ENCODE data around the gene FRMPD1. TPM values are rescaled to one million over a fixed set of nuclear protein-coding genes. Genes with fewer than 3 reads are reported as not detected.

FRMPD1 gene
- total and polyA plus RNA-seq, 8 donors = 0.16 to 1.5 (median 0.53) TPM

DNA sequence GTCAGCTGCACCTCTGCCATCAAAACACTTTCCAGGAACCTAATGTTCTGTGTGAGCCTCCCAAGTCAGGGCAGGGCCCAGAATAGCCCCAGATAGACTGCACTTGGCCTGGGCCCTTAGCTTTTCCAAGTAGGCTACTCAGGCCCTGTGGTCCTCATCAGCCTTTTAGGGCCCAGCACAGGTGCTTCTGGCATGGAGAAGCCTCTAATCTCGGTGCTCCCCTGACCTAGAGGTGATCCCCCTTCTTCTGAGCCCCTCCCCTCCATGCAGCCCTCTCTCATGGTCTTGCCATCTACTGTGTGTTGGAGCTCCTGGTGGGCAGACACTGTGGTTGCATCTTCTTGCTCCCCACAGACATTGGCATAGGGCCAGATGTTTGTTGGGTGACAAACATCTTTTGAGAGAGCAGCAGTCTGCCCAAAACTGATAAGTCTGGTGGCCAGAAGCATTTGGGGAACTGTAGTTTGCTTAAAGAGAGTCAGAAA lies 28.1 kb downstream of the FRMPD1 start:
- TF ChIP-seq, protein P1, sequence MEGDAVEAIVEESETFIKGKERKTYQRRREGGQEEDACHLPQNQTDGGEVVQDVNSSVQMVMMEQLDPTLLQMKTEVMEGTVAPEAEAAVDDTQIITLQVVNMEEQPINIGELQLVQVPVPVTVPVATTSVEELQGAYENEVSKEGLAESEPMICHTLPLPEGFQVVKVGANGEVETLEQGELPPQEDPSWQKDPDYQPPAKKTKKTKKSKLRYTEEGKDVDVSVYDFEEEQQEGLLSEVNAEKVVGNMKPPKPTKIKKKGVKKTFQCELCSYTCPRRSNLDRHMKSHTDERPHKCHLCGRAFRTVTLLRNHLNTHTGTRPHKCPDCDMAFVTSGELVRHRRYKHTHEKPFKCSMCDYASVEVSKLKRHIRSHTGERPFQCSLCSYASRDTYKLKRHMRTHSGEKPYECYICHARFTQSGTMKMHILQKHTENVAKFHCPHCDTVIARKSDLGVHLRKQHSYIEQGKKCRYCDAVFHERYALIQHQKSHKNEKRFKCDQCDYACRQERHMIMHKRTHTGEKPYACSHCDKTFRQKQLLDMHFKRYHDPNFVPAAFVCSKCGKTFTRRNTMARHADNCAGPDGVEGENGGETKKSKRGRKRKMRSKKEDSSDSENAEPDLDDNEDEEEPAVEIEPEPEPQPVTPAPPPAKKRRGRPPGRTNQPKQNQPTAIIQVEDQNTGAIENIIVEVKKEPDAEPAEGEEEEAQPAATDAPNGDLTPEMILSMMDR (IDR thresholded peaks at IDR 0.05) = no peak
- no peak for FAIRE-seq
- Histone ChIP-seq H3K4me1 (no peaks in the 10 kb centered on the region), H3K4me3 (no peak overlapping the region), H3K27me3 (no peaks in the 10 kb centered on the region), H3K36me3 (no peaks in the 10 kb centered on the region), H3K27ac (no peak overlapping the region), H3K9me3 (no peaks in the 10 kb centered on the region)
- intact Hi-C loops (cut with DNase I) = no loop called here
- DNase-seq = no peak
- 71 to 74% methylated on average over 1 of the region's 1 CpG for WGBS, 2 donors
- ATAC-seq = no peak

DNA sequence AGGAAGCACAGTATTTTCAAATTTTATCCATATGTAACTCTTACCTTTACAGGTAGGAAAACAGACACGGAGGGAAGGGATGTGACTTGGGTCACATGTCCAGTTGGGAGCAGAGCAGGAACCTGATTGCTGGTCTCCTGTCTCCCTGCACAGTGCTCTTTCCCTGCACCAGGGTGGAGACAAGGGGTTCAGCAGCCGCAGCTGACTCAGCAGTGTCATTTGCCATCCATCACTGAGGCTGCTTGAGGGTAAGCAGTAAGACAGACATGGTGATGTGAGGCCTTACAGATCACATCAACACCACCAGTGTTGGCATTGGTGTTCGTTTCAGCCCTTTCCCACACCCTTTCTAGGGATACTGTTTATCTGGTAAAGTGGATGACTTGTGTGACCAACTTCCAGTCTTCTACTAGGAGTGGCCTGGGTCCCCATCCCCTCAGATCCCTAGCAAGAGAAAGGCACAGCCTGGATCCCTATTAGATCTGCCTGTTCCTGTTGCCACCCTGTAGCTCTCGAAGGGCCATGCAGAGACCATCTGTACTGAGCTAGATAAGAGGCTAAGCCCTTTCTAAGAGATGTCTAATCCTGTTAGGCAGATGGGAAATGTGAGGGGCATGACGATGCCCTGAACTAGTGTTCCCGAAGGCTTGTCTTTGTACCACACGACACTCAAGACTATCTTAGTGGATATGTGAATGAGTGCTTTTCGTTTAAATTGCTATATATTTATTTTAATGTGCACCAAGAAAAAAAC lies 29.1 kb downstream of the FRMPD1 start:
- no peaks in the 10 kb centered on the region for H3K27me3 ChIP-seq
- no peaks in the 10 kb centered on the region for H3K4me1 ChIP-seq
- no peak for ATAC-seq
- FAIRE-seq = no peak
- DNase-seq = no peak
- no peak overlapping the region for H3K27ac ChIP-seq
- 68 to 78% methylated on average over 8 of the region's 8 CpGs for WGBS, 2 donors
- H3K4me3 ChIP-seq = no peak overlapping the region
- TF ChIP-seq, protein P1 (IDR thresholded peaks at IDR 0.05) = no peak
- intact Hi-C loops (cut with DNase I) = no loop called here
- H3K36me3 ChIP-seq = no peaks in the 10 kb centered on the region
- H3K9me3 ChIP-seq = no peaks in the 10 kb centered on the region

DNA sequence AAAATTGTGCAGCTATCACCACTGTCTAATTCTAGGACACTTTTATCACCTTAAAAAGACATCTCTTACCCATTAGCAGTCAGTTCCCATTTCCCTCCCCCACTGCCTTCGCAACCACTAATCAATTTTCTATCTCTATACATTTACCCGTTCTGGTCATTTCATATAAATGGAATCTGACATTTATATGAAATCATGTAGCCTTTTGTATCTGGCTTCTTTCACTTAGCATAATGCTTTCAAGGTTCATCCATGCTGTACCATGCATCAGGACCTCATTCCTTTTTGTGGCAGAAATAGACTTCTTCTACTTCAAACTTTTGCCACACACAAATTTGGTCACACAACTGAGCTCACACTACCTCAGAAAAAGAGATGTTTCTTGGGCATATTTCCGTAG lies 32.2 kb downstream of the FRMPD1 start:
- H3K36me3 ChIP-seq = no peaks in the 10 kb centered on the region
- TF ChIP-seq, protein P1 (IDR thresholded peaks at IDR 0.05) = no peak
- DNase-seq (no peak), ATAC-seq (no peak), FAIRE-seq (no peak)
- intact Hi-C loops (cut with DNase I) = no loop called here
- no peak overlapping the region for H3K27ac ChIP-seq
- no peaks in the 10 kb centered on the region for H3K9me3 ChIP-seq
- H3K4me1 ChIP-seq = no peaks in the 10 kb centered on the region
- H3K27me3 ChIP-seq = no peaks in the 10 kb centered on the region
- H3K4me3 ChIP-seq = no peak overlapping the region
- WGBS, 2 donors = 74 to 79% methylated on average over 3 of the region's 3 CpGs

DNA sequence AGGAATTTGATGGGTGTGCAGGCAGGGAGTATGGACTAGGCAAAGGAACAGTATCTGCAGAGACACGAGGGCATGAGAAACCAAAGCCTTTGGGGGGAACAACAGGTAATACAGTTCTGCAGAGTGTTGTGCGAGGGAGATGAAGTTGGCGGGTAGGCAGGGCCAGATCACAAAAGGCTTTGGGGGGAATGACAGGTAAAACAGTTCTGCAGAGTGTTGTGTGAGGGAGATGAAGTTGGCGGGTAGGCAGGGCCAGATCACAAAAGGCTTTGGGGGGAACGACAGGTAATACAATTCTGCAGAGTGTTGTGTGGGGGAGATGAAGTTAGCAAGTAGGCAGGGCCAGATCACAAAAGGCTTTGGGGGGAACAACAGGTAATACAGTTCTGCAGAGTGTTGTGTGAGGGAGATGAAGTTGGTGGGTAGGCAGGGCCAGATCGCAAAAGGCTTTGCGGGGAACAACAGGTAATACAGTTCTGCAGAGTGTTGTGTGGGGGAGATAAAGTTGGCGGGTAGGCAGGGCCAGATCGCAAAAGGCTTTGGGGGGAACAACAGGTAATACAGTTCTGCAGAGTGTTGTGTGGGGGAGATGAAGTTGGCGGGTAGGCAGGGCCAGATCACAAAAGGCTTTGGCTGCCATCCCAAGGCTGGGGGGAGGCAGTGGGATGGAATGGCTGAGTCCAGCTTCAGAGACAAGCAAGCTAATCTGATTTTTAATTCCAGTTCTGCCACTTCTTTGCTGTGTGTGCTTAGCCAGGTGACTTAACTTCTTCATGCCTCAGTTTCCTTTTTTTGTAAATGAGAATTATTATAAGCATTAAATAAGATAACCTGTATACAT lies 33.0 kb downstream of the FRMPD1 start:
- Histone ChIP-seq H3K27ac (no peak overlapping the region), H3K27me3 (no peaks in the 10 kb centered on the region), H3K4me1 (no peaks in the 10 kb centered on the region), H3K36me3 (no peaks in the 10 kb centered on the region), H3K9me3 (no peaks in the 10 kb centered on the region), H3K4me3 (no peak overlapping the region)
- TF ChIP-seq, protein P1 (IDR thresholded peaks at IDR 0.05) = no peak
- intact Hi-C loops (cut with DNase I) = no loop called here
- DNase-seq (no peak), FAIRE-seq (no peak), ATAC-seq (no peak)
- 77 to 82% methylated on average over 10 of the region's 10 CpGs for WGBS, 2 donors
